Panc1 (cell line): ENCODE data around the gene NACC1. TPM values are rescaled to one million over a fixed set of nuclear protein-coding genes. Genes with fewer than 3 reads are reported as not detected.

ENCODE experiments used
- ATAC-seq: fragments of 200-7000 bp; cut with Tn5 transposase; 2 replicates; pipeline ENCODE4 v1.9.1; 2020; ENCODE audit warnings: mild to moderate bottlenecking, moderate library complexity
- BruUV-seq: library from RNA; stranded (reverse); fragments of 400-500 nt; replicated peaks from 2 replicates; lab custom pipeline; 2021; lab: Mats Ljungman, UMichigan
- CTCF ChIA-PET: fragments of 300-600 bp; sonication (Branson Sonifier 250); formaldehyde crosslinking; loops from one replicate; lab custom pipeline; 2022; ENCODE audit warnings: antibody characterized with exemption; lab: Charles Lee
- POLR2A ChIA-PET: fragments of 300-600 bp; sonication (Branson Sonifier 250); formaldehyde crosslinking; loops from one replicate; lab custom pipeline; 2022; ENCODE audit warnings: antibody characterized with exemption; lab: Charles Lee
- DNase-seq: peaks from one replicate; pipeline ENCODE4 v3.0.0-alpha.2; 2010; ENCODE audit warnings: low read depth, low spot score
- H3K27ac ChIP-seq: 2 replicates; pipeline ENCODE4 v1.5.1; 2011; ENCODE audit warnings: mild to moderate bottlenecking, low read length, inconsistent platforms
- H3K27me3 ChIP-seq: fragments of 200-500 bp; sonication (Bioruptor generic); 2 replicates; pipeline ENCODE4 v1.6.0; 2014; ENCODE audit warnings: low read length, inconsistent platforms; ENCODE audit not compliant: control insufficient read depth, insufficient read depth
- H3K36me3 ChIP-seq: fragments of 200-500 bp; sonication (Bioruptor generic); 2 replicates; pipeline ENCODE4 v1.5.1; 2014; ENCODE audit warnings: inconsistent platforms, mild to moderate bottlenecking, low read length, moderate library complexity; ENCODE audit not compliant: control insufficient read depth, insufficient read depth
- H3K4me1 ChIP-seq: 2 replicates; pipeline ENCODE4 v1.5.1; 2011; ENCODE audit warnings: inconsistent platforms, mild to moderate bottlenecking, low read length, moderate library complexity; ENCODE audit not compliant: control insufficient read depth, insufficient read depth
- H3K4me3 ChIP-seq, 2 experiments: 2 replicates each; pipeline ENCODE4 v1.5.1; 2011 to 2012; ENCODE audit warnings: low read depth in 2 of 2, low read length in 2 of 2, mild to moderate bottlenecking in 2 of 2, inconsistent platforms in 1 of 2, moderate library complexity in 1 of 2
- H3K9me3 ChIP-seq: fragments of 200-500 bp; sonication (Bioruptor generic); 2 replicates; pipeline ENCODE4 v1.5.1; 2014; ENCODE audit warnings: low read depth, mild to moderate bottlenecking, inconsistent platforms, low read length, moderate library complexity; ENCODE audit not compliant: control insufficient read depth, insufficient read depth
- POLR2AphosphoS5 ChIP-seq: IDR thresholded peaks from 2 replicates; pipeline ENCODE4 v1.6.1; 2012; ENCODE audit warnings: mild to moderate bottlenecking, low read depth, low read length, moderate library complexity
- SIN3A ChIP-seq: IDR thresholded peaks from 2 replicates; pipeline ENCODE4 v1.6.1; 2012; ENCODE audit warnings: low read depth, mild to moderate bottlenecking, low read length, moderate library complexity, borderline replicate concordance; ENCODE audit not compliant: insufficient read depth
- TCF7L2 ChIP-seq: IDR thresholded peaks from 2 replicates; pipeline ENCODE4 v1.6.1; 2011; ENCODE audit warnings: mild to moderate bottlenecking, low read depth, low read length, inconsistent platforms
- in situ Hi-C: cut with HindIII; loops from 2 replicates; pipeline ENCODE4 v1.10.0; 2016; ENCODE audit warnings: low sequenced_read_pairs, low pct_unique_long_range_greater_than_20kb
- intact Hi-C: fragments of 100-400 bp; cut with micrococcal nuclease; formaldehyde crosslinking; loops from one replicate; pipeline ENCODE4 v1.10.0; 2022; ENCODE audit not compliant: unreplicated experiment
- total RNA-seq: library from RNA; stranded (reverse); gene quantifications from one replicate; pipeline ENCODE4 v1.2.1, GENCODE V29; 2021; ENCODE audit not compliant: unreplicated experiment
- TF ChIP-seq, protein P1 (sequence below): fragments of 450-650 bp; IDR thresholded peaks from 2 replicates; pipeline ENCODE4 v1.5.1; 2017; ENCODE audit warnings: mild to moderate bottlenecking
- TF ChIP-seq, protein P2 (sequence below), 2 experiments: IDR thresholded peaks; 2 replicates each; pipeline ENCODE4 v1.6.1; 2011 to 2012; ENCODE audit warnings: low read depth in 2 of 2, control low read depth in 1 of 2, low read length in 1 of 2, mild to moderate bottlenecking in 1 of 2, moderate library complexity in 1 of 2; ENCODE audit not compliant: insufficient read depth in 1 of 2

The NACC1 gene
- total RNA-seq, 1 experiment from 2014 or later = 129 TPM

DNA sequence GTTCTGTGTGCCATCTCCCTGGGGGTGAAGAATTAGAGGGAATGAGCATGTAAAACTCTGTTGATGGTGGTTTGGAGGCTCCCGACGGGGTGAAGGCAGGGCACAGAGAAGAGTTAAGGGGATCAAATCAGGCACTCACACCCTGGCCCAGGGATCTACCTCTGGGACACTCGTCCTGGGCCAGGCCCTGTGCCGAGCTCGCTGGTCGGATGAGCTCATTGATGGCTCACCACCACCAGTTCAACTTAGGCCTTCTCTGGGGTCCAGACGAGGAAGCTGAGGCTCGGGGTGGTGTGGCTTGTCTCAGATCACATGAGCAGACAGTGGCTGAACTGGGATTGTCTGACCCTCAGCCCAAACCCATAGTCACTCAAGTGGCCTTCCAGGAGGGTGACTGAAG lies 1.6 kb downstream of the NACC1 start:
- BruUV-seq = no TSS peak
- TF ChIP-seq, protein P1, sequence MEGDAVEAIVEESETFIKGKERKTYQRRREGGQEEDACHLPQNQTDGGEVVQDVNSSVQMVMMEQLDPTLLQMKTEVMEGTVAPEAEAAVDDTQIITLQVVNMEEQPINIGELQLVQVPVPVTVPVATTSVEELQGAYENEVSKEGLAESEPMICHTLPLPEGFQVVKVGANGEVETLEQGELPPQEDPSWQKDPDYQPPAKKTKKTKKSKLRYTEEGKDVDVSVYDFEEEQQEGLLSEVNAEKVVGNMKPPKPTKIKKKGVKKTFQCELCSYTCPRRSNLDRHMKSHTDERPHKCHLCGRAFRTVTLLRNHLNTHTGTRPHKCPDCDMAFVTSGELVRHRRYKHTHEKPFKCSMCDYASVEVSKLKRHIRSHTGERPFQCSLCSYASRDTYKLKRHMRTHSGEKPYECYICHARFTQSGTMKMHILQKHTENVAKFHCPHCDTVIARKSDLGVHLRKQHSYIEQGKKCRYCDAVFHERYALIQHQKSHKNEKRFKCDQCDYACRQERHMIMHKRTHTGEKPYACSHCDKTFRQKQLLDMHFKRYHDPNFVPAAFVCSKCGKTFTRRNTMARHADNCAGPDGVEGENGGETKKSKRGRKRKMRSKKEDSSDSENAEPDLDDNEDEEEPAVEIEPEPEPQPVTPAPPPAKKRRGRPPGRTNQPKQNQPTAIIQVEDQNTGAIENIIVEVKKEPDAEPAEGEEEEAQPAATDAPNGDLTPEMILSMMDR = no peak
- no peak for TF ChIP-seq TCF7L2
- TF ChIP-seq, protein P2, sequence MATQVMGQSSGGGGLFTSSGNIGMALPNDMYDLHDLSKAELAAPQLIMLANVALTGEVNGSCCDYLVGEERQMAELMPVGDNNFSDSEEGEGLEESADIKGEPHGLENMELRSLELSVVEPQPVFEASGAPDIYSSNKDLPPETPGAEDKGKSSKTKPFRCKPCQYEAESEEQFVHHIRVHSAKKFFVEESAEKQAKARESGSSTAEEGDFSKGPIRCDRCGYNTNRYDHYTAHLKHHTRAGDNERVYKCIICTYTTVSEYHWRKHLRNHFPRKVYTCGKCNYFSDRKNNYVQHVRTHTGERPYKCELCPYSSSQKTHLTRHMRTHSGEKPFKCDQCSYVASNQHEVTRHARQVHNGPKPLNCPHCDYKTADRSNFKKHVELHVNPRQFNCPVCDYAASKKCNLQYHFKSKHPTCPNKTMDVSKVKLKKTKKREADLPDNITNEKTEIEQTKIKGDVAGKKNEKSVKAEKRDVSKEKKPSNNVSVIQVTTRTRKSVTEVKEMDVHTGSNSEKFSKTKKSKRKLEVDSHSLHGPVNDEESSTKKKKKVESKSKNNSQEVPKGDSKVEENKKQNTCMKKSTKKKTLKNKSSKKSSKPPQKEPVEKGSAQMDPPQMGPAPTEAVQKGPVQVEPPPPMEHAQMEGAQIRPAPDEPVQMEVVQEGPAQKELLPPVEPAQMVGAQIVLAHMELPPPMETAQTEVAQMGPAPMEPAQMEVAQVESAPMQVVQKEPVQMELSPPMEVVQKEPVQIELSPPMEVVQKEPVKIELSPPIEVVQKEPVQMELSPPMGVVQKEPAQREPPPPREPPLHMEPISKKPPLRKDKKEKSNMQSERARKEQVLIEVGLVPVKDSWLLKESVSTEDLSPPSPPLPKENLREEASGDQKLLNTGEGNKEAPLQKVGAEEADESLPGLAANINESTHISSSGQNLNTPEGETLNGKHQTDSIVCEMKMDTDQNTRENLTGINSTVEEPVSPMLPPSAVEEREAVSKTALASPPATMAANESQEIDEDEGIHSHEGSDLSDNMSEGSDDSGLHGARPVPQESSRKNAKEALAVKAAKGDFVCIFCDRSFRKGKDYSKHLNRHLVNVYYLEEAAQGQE (IDR thresholded peaks at IDR 0.05; ENCODE audit: insufficient read depth in 1 of 2, low read depth in 2 of 2, low read length in 1 of 2) = no peak
- no peak for TF ChIP-seq POLR2AphosphoS5
- TF ChIP-seq SIN3A = no peak
- Histone ChIP-seq H3K9me3 (no peaks in the 10 kb centered on the region), H3K4me3 (peak overlapping the region; percentile 63 to 76), H3K36me3 (peaks cover 5% of the 10 kb centered on the region), H3K27me3 (no peaks in the 10 kb centered on the region), H3K4me1 (peaks cover 26% of the 10 kb centered on the region), H3K27ac (peak overlapping the region; percentile 79)
- DNase-seq (no peak), ATAC-seq (no peak)
- in situ Hi-C loops = no loop called here
- intact Hi-C loops = no loop called here
- CTCF ChIA-PET = no interaction called here
- POLR2A ChIA-PET = interaction anchor here (0.5 to 0.8 kb wide), 2 partner anchors 14 to 32 kb away, joined by 4 to 8 read pairs; no protein-coding TSS in a partner anchor

DNA sequence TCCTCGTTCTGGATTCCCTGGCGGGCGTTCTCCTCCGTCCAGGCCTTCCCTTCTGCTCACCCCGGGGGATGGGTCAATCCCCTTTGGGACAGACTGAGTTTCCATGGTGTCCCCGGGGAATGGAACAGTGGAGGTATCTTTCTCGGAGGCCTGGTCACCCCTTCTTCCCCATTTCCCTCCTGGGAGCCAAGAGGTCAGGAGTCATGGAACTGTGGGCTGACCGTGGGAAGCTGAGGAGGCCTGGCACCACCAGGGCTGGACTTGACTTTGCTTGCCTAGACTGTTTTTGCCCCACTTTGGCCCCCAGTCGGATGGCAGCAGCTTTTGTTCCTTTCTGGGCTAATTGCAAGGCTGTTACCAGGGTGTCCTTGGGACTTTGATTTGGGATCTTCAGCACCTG lies 2.0 kb downstream of the NACC1 start:
- intact Hi-C loops = no loop called here
- in situ Hi-C loops = no loop called here
- Histone ChIP-seq H3K27me3 (no peaks in the 10 kb centered on the region), H3K27ac (peak overlapping the region; percentile 79), H3K9me3 (no peaks in the 10 kb centered on the region), H3K4me3 (no peak overlapping the region), H3K36me3 (peaks cover 5% of the 10 kb centered on the region), H3K4me1 (peaks cover 22% of the 10 kb centered on the region)
- POLR2A ChIA-PET = no interaction called here
- ATAC-seq = no peak
- no TSS peak for BruUV-seq
- TF ChIP-seq SIN3A (no peak), POLR2AphosphoS5 (no peak), TCF7L2 (no peak)
- TF ChIP-seq, protein P2 (IDR thresholded peaks at IDR 0.05; ENCODE audit: insufficient read depth in 1 of 2, low read depth in 2 of 2, low read length in 1 of 2) = no peak
- TF ChIP-seq, protein P1 = no peak
- CTCF ChIA-PET = no interaction called here
- DNase-seq = no peak
